ENCODE measurements around the gene DRICH1. TPM values are rescaled to one million over a fixed set of nuclear protein-coding genes. Genes with fewer than 3 reads are reported as not detected.
A peak's percentile ranks its signal among the peaks of the same experiment; 100 is the strongest.

DRICH1 gene
- total RNA-seq, 1 donor from 2014 or later: not detected

GRCh38 chr22:23571486-23571885 is 60.6 kb downstream of the DRICH1 start:
- no peak for DNase-seq (ENCODE audit: low read depth)
- H3K36me3 ChIP-seq (ENCODE audit: control insufficient read depth, insufficient read depth, low read length): no peaks in the 10 kb centered on the region
- peaks cover 9% of the 10 kb centered on the region for H3K27me3 ChIP-seq (ENCODE audit: control insufficient read depth, insufficient read depth, low read length)
- no peak for TF ChIP-seq CTCF (IDR thresholded peaks at IDR 0.05; ENCODE audit: insufficient read depth, low read length, severe bottlenecking)
- no peak for FAIRE-seq
- H3K4me3 ChIP-seq (ENCODE audit: low read depth, low read length): no peak overlapping the region

GRCh38 chr22:23570681-23571080 is 61.4 kb downstream of the DRICH1 start:
- TF ChIP-seq CTCF (IDR thresholded peaks at IDR 0.05; ENCODE audit: insufficient read depth, low read length, severe bottlenecking): no peak
- no peak for FAIRE-seq
- Histone ChIP-seq H3K4me3 (ENCODE audit: low read depth, low read length) (no peak overlapping the region), H3K36me3 (ENCODE audit: control insufficient read depth, insufficient read depth, low read length) (no peaks in the 10 kb centered on the region), H3K27me3 (ENCODE audit: control insufficient read depth, insufficient read depth, low read length) (peaks cover 13% of the 10 kb centered on the region)
- no peak for DNase-seq (ENCODE audit: low read depth)

- Histone ChIP-seq H3K27me3 (ENCODE audit: control insufficient read depth, insufficient read depth, low read length) (peaks cover 18% of the 10 kb centered on the region), H3K4me3 (ENCODE audit: low read depth, low read length) (no peak overlapping the region), H3K36me3 (ENCODE audit: control insufficient read depth, insufficient read depth, low read length) (no peaks in the 10 kb centered on the region)
- DNase-seq (ENCODE audit: low read depth) (no peak), FAIRE-seq (no peak)
- TF ChIP-seq CTCF (IDR thresholded peaks at IDR 0.05; ENCODE audit: insufficient read depth, low read length, severe bottlenecking): no peak
These were observed 62.4 kb downstream of the DRICH1 start for GRCh38 chr22:23569716-23570115.

- FAIRE-seq (peak; percentile 50), DNase-seq (ENCODE audit: low read depth) (no peak)
- TF ChIP-seq CTCF (IDR thresholded peaks at IDR 0.05; ENCODE audit: insufficient read depth, low read length, severe bottlenecking): no peak
- Histone ChIP-seq H3K36me3 (ENCODE audit: control insufficient read depth, insufficient read depth, low read length) (no peaks in the 10 kb centered on the region), H3K27me3 (ENCODE audit: control insufficient read depth, insufficient read depth, low read length) (peaks cover 18% of the 10 kb centered on the region), H3K4me3 (ENCODE audit: low read depth, low read length) (no peak overlapping the region)
These were observed 62.8 kb downstream of the DRICH1 start for GRCh38 chr22:23569291-23569690.

- Histone ChIP-seq H3K27me3 (ENCODE audit: control insufficient read depth, insufficient read depth, low read length) (peaks cover 20% of the 10 kb centered on the region), H3K4me3 (ENCODE audit: low read depth, low read length) (no peak overlapping the region), H3K36me3 (ENCODE audit: control insufficient read depth, insufficient read depth, low read length) (no peaks in the 10 kb centered on the region)
- no peak for TF ChIP-seq CTCF (IDR thresholded peaks at IDR 0.05; ENCODE audit: insufficient read depth, low read length, severe bottlenecking)
- DNase-seq (ENCODE audit: low read depth) (no peak), FAIRE-seq (peak; percentile 58)
These were observed 65.2 kb downstream of the DRICH1 start for GRCh38 chr22:23566705-23567475.
